ENCODE results near the gene SOX8. TPM values are rescaled to one million over a fixed set of nuclear protein-coding genes. Genes with fewer than 3 reads are reported as not detected.

The SOX8 gene
- total and polyA plus RNA-seq, 4 donors, result 0.33 to 4.0 (median 0.39) TPM

DNA sequence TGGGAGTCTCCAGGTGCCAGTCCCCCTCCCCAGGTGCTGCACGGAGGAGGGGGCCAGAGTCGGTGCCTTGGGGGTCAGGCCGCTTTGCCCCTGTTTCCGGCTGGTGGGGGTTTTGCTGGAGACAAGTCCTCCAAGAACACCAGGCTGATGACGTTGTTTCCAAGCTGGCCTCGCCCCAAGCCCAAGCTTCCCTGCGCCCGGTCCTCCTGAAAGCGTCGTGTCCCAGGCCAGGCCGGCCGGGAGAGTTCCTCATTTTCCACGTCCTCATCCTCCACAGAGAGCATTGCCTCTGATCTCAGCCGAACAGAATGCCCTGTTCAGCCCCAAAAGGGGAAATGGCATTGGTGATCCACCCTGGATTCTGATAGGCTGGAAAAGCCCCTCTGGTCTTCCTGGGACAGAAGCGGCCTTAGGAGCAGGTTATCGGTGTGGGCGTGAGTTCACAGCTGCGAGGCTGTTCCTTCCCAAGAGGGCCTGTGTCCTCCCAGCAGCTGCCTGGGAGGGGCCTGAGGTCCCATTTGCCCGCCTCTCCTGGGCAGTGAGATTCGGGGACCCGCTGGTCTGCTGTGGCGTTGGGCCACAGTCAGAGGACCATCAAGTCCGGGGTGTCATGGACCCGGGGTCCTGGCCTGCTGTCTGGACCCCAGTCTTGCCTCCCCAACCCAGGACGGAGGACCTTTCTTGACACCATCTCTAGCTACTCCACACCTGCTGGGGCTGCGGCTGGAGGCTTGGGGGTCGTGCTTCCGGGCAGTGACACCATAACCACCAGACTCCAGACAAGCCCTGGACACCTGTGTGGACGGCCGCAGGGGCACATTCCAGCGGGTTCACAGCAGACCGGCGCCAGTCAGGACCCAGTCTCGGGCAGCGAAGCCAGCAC is 7.1 kb downstream of the SOX8 start:
- Histone ChIP-seq H3K4me1 (ENCODE audit: control insufficient read depth in 5 of 5, insufficient read depth in 5 of 5, low read length in 5 of 5) (peaks cover 0 to 8% (median 0%) of the 10 kb centered on the region in 5 donors), H3K9me3 (ENCODE audit: control insufficient read depth in 4 of 4, insufficient read depth in 3 of 4, low read length in 3 of 4) (peaks cover 0 to 2% (median 0%) of the 10 kb centered on the region in 4 donors), H3K27me3 (ENCODE audit: control insufficient read depth in 3 of 3, insufficient read depth in 3 of 3, low read length in 2 of 3) (no peaks in the 10 kb centered on the region), H3K9ac (ENCODE audit: insufficient read depth in 1 of 2, low read length in 2 of 2) (no peak overlapping the region), H3K36me3 (ENCODE audit: control insufficient read depth in 4 of 4, insufficient read depth in 4 of 4, low read length in 4 of 4) (no peaks in the 10 kb centered on the region), H3K27ac (ENCODE audit: low read depth in 1 of 2, low read length in 1 of 2) (no peak overlapping the region), H3K4me3 (no peak overlapping the region)
- ATAC-seq (ENCODE audit: insufficient read depth, low FRiP score), result no peak
- TF ChIP-seq, protein P1, sequence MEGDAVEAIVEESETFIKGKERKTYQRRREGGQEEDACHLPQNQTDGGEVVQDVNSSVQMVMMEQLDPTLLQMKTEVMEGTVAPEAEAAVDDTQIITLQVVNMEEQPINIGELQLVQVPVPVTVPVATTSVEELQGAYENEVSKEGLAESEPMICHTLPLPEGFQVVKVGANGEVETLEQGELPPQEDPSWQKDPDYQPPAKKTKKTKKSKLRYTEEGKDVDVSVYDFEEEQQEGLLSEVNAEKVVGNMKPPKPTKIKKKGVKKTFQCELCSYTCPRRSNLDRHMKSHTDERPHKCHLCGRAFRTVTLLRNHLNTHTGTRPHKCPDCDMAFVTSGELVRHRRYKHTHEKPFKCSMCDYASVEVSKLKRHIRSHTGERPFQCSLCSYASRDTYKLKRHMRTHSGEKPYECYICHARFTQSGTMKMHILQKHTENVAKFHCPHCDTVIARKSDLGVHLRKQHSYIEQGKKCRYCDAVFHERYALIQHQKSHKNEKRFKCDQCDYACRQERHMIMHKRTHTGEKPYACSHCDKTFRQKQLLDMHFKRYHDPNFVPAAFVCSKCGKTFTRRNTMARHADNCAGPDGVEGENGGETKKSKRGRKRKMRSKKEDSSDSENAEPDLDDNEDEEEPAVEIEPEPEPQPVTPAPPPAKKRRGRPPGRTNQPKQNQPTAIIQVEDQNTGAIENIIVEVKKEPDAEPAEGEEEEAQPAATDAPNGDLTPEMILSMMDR (IDR thresholded peaks at IDR 0.05; ENCODE audit: control extremely low read depth, extremely low read depth), result no peak
- no peak for DNase-seq
- 74 to 78% methylated on average over 33 to 35 of the region's 35 CpGs for WGBS, 2 donors

DNA sequence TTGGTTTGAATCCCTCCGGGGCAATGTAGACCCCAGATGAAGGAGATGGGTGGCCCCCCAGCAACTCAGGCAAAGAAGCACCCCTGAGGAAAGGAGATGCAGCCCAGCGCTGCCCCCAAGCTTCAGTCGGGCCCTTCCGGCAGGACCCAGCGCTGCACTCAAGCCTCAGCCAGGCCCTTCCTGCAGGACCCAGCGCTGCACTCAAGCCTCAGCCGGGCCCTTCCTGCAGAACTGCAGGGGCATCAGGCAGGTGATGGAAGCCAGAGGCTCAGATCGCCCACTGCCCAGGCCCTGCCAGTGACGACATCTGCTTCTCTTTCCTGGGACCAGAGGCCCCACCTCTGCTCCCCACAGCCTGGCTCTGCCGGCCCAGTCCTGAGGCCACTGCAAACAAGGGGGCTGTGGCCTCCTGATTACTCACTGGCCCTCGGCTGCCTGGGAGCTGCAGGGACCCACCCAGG is 7.8 kb downstream of the SOX8 start:
- Histone ChIP-seq H3K36me3 (ENCODE audit: control insufficient read depth in 4 of 4, insufficient read depth in 4 of 4, low read length in 4 of 4) (no peaks in the 10 kb centered on the region), H3K27me3 (ENCODE audit: control insufficient read depth in 3 of 3, insufficient read depth in 3 of 3, low read length in 2 of 3) (no peaks in the 10 kb centered on the region), H3K4me1 (ENCODE audit: control insufficient read depth in 5 of 5, insufficient read depth in 5 of 5, low read length in 5 of 5) (peaks cover 0 to 8% (median 0%) of the 10 kb centered on the region in 5 donors), H3K27ac (ENCODE audit: low read depth in 1 of 2, low read length in 1 of 2) (no peak overlapping the region), H3K9me3 (ENCODE audit: control insufficient read depth in 4 of 4, insufficient read depth in 3 of 4, low read length in 3 of 4) (peaks cover 0 to 2% (median under 1%) of the 10 kb centered on the region in 4 donors), H3K4me3 (no peak overlapping the region), H3K9ac (ENCODE audit: insufficient read depth in 1 of 2, low read length in 2 of 2) (no peak overlapping the region)
- WGBS, 2 donors, result 82 to 86% methylated on average over 11 of the region's 11 CpGs
- ATAC-seq (ENCODE audit: insufficient read depth, low FRiP score), result no peak
- no peak for DNase-seq
- TF ChIP-seq, protein P1 (IDR thresholded peaks at IDR 0.05; ENCODE audit: control extremely low read depth, extremely low read depth), result no peak

DNA sequence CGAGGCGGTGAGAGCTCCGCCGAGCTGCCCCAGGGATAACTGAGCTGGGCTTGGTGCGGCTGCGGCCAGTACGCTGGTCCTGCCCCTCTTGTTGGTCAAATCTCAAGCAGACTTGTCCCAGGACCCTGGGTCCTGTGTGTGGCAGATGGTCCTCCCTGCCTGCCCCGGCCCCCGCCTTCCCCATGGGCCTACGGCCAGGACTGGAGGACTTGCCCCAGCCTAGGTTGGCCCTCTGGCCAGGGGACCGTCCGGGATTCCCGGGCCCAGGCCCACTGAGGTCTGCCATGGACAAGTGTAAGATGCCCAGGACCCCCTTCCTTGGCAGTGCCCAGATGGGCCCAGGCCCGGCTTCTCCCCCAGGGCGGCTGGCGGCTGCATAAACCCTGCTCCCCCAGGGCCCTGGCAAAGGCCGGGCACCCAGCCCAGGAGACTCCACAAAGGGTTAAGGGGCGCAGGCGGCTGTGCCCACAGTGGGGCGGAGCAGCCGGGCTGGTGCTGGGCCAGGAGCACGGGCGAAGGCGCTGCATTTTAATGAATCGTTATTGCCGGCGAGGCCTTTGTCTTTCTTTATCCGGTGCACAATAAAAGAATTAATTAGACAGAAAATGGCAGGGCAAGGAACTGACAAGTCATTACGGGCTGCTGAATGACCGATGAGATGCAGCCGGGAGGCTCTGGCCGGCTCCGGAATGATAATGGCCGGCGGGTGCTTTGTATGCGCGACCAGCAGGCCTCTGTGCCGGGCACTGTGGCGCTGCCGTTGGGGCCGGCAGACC is 9.1 kb downstream of the SOX8 start:
- ATAC-seq (ENCODE audit: insufficient read depth, low FRiP score) (no peak), DNase-seq (no peak)
- Histone ChIP-seq H3K4me3 (no peak overlapping the region), H3K9me3 (ENCODE audit: control insufficient read depth in 4 of 4, insufficient read depth in 3 of 4, low read length in 3 of 4) (peaks cover 0 to 14% (median 7%) of the 10 kb centered on the region in 4 donors), H3K27ac (ENCODE audit: low read depth in 1 of 2, low read length in 1 of 2) (no peak overlapping the region), H3K36me3 (ENCODE audit: control insufficient read depth in 4 of 4, insufficient read depth in 4 of 4, low read length in 4 of 4) (no peaks in the 10 kb centered on the region), H3K4me1 (ENCODE audit: control insufficient read depth in 5 of 5, insufficient read depth in 5 of 5, low read length in 5 of 5) (peaks cover 0 to 8% (median 0%) of the 10 kb centered on the region in 5 donors), H3K27me3 (ENCODE audit: control insufficient read depth in 3 of 3, insufficient read depth in 3 of 3, low read length in 2 of 3) (no peaks in the 10 kb centered on the region), H3K9ac (ENCODE audit: insufficient read depth in 1 of 2, low read length in 2 of 2) (no peak overlapping the region)
- TF ChIP-seq, protein P1 (IDR thresholded peaks at IDR 0.05; ENCODE audit: control extremely low read depth, extremely low read depth), result no peak
- WGBS, 2 donors, result 85 to 88% methylated on average over 41 of the region's 41 CpGs
